IPS-NIHi11 (cell line): ENCODE data around the gene ACSL1.

ENCODE experiments used
- DNase-seq: peaks from one replicate; pipeline ENCODE4 v3.0.0; 2012; ENCODE audit warnings: mixed read lengths, low spot score

The ACSL1 gene

DNA sequence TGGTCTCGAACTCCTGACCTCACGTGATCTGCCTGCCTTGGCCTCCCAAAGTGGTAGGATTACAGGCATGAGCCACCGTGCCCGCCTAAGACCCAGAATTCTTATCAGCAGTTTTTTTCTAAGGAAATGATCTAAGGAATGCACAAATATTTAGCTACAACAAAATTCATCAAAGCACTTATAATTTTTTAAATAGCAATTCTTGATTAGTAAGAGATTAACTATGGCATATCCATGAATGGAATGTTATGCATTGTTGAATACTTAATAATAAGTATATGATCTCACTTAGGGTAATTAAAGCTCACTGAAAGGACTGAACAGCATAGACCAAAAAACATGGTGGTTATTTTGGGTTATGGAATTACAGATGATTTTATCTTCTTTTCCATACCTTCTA, 110.2 kb downstream of the ACSL1 start:
- no peak for DNase-seq

- DNase-seq = no peak
Measured at GRCh38 chr4:184713887-184714286, 111.9 kb downstream of the ACSL1 start.

- no peak for DNase-seq
Measured at GRCh38 chr4:184712322-184712721, 113.4 kb downstream of the ACSL1 start.

DNA sequence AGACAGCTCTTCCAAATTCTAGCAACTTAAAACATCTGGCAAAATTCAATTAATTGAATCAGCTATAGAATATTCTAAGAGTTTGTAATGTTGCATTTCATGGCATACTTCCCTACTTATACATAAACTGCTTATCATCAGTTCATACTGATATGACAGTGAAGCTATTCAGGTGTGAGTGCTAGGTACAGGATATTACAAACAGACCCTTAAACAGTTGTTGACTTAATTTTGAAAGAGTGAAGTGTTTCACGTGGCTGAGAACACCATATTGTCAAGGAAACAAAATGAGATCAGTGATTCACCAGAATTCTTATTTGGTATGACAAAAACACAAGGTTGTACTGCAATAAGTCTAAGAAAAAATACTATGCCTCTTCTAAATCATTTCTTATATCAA, 119.3 kb downstream of the ACSL1 start:
- no peak for DNase-seq

- no peak for DNase-seq
Measured at GRCh38 chr4:184705692-184706091, 120.1 kb downstream of the ACSL1 start.
